Parathyroid adenoma (tissue), 2 donors: ENCODE measurements around the gene MANBA.

Source experiments
- H2AFZ ChIP-seq: fragments of 300-600 bp; sonication (generic); one replicate; pipeline ENCODE4 v1.7.0; 2017; ENCODE audit warnings: antibody characterized with exemption, mild to moderate bottlenecking
- H3K27ac ChIP-seq: fragments of 300-600 bp; sonication (generic); one replicate; pipeline ENCODE4 v1.7.0; 2017
- H3K27me3 ChIP-seq: fragments of 300-600 bp; sonication (generic); one replicate; pipeline ENCODE4 v1.7.0; 2017; ENCODE audit warnings: low read length; ENCODE audit not compliant: control insufficient read depth, insufficient read depth
- H3K36me3 ChIP-seq: fragments of 300-600 bp; sonication (generic); one replicate; pipeline ENCODE4 v1.7.0; 2017; ENCODE audit warnings: low read length; ENCODE audit not compliant: control insufficient read depth, insufficient read depth
- H3K4me1 ChIP-seq: fragments of 300-600 bp; sonication (generic); one replicate; pipeline ENCODE4 v1.7.0; 2017; ENCODE audit warnings: control low read depth
- H3K4me2 ChIP-seq: fragments of 300-600 bp; sonication (generic); one replicate; pipeline ENCODE4 v1.7.0; 2017; ENCODE audit warnings: low read length
- H3K4me3 ChIP-seq: fragments of 300-600 bp; sonication (generic); one replicate; pipeline ENCODE4 v1.7.0; 2017; ENCODE audit warnings: low read depth, low read length
- H3K79me2 ChIP-seq: fragments of 300-600 bp; sonication (generic); one replicate; pipeline ENCODE4 v1.7.0; 2017; ENCODE audit warnings: control low read depth
- H3K9ac ChIP-seq: fragments of 300-600 bp; sonication (generic); one replicate; pipeline ENCODE4 v1.7.0; 2017; ENCODE audit warnings: mild to moderate bottlenecking
- H3K9me3 ChIP-seq: fragments of 300-600 bp; sonication (generic); one replicate; pipeline ENCODE4 v1.7.0; 2017; ENCODE audit warnings: low read length; ENCODE audit not compliant: control insufficient read depth
- CTCF ChIP-seq: fragments of 300-600 bp; sonication (generic); IDR thresholded peaks from one replicate; pipeline ENCODE4 v1.7.0; 2017; ENCODE audit warnings: antibody characterized with exemption, mild to moderate bottlenecking
- donor health status: primary hyperparathyroidism.

MANBA gene

GRCh38 chr4:102629673-102630072 lies 131.1 kb downstream of the MANBA start:
- Histone ChIP-seq H3K27ac (no peak overlapping the region), H3K4me1 (no peaks in the 10 kb centered on the region), H3K9me3 (no peaks in the 10 kb centered on the region), H3K9ac (no peak overlapping the region), H3K79me2 (no peaks in the 10 kb centered on the region), H3K27me3 (no peaks in the 10 kb centered on the region), H3K4me2 (no peak overlapping the region), H2AFZ (no peak overlapping the region), H3K4me3 (no peak overlapping the region), H3K36me3 (no peaks in the 10 kb centered on the region)
- TF ChIP-seq CTCF: no peak

GRCh38 chr4:102627831-102628523 lies 132.8 kb downstream of the MANBA start:
- no peak for TF ChIP-seq CTCF
- Histone ChIP-seq H3K4me2 (no peak overlapping the region), H3K4me3 (no peak overlapping the region), H3K27me3 (no peaks in the 10 kb centered on the region), H3K79me2 (no peaks in the 10 kb centered on the region), H3K4me1 (no peaks in the 10 kb centered on the region), H3K36me3 (no peaks in the 10 kb centered on the region), H3K9ac (no peak overlapping the region), H2AFZ (no peak overlapping the region), H3K9me3 (no peaks in the 10 kb centered on the region), H3K27ac (no peak overlapping the region)

GRCh38 chr4:102625232-102625930 lies 135.4 kb downstream of the MANBA start:
- Histone ChIP-seq H3K27me3 (no peaks in the 10 kb centered on the region), H3K36me3 (no peaks in the 10 kb centered on the region), H3K4me2 (no peak overlapping the region), H2AFZ (no peak overlapping the region), H3K4me3 (no peak overlapping the region), H3K9me3 (no peaks in the 10 kb centered on the region), H3K4me1 (no peaks in the 10 kb centered on the region), H3K27ac (no peak overlapping the region), H3K9ac (no peak overlapping the region), H3K79me2 (no peaks in the 10 kb centered on the region)
- TF ChIP-seq CTCF: no peak

- Histone ChIP-seq H3K27ac (no peak overlapping the region), H3K9me3 (no peaks in the 10 kb centered on the region), H2AFZ (no peak overlapping the region), H3K27me3 (no peaks in the 10 kb centered on the region), H3K4me3 (no peak overlapping the region), H3K9ac (no peak overlapping the region), H3K4me1 (no peaks in the 10 kb centered on the region), H3K79me2 (no peaks in the 10 kb centered on the region), H3K36me3 (no peaks in the 10 kb centered on the region), H3K4me2 (no peak overlapping the region)
- no peak for TF ChIP-seq CTCF
Observed at GRCh38 chr4:102624505-102624904, 136.3 kb downstream of the MANBA start.
